ENCODE data around the gene LRRC7. TPM values are rescaled to one million over a fixed set of nuclear protein-coding genes. Genes with fewer than 3 reads are reported as not detected.

LRRC7 gene
- total and polyA plus RNA-seq, 2 of the 8 experiments (the other 6 are each of a cell fraction or from before 2014, with no cell fraction given), result 0.03 to 0.17 TPM

DNA sequence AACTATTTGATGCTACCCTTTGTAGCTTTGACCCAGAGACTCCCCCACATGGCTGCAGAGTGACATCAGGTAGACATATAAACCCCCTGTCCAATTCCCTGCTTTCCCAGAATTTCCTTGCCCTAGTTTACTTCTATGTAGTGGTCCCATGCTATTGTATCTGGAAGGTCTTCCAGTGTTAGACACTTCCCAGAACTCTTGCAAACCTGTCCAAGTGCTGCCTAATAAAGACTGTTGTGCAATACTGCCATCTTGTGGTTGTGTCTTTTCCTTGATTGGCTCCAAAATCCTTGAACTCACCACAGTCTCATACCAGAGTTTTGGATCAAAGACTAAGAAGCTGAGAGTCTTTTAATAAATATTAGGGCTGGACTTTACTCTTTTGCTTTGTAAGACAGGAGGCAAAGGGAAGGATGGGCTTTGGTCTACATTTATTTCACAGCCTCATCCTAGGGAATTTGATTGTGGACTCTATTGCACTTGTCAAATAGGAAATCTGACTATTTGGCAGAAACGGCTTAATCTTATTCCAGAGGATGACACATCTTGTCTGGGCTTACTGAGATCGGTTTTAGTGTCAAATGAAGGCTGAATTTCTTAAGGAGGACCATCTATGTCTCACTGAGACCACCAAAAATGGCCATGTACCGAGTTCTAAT is 169.9 kb downstream of the LRRC7 start (continued):
- TF ChIP-seq, protein P1, sequence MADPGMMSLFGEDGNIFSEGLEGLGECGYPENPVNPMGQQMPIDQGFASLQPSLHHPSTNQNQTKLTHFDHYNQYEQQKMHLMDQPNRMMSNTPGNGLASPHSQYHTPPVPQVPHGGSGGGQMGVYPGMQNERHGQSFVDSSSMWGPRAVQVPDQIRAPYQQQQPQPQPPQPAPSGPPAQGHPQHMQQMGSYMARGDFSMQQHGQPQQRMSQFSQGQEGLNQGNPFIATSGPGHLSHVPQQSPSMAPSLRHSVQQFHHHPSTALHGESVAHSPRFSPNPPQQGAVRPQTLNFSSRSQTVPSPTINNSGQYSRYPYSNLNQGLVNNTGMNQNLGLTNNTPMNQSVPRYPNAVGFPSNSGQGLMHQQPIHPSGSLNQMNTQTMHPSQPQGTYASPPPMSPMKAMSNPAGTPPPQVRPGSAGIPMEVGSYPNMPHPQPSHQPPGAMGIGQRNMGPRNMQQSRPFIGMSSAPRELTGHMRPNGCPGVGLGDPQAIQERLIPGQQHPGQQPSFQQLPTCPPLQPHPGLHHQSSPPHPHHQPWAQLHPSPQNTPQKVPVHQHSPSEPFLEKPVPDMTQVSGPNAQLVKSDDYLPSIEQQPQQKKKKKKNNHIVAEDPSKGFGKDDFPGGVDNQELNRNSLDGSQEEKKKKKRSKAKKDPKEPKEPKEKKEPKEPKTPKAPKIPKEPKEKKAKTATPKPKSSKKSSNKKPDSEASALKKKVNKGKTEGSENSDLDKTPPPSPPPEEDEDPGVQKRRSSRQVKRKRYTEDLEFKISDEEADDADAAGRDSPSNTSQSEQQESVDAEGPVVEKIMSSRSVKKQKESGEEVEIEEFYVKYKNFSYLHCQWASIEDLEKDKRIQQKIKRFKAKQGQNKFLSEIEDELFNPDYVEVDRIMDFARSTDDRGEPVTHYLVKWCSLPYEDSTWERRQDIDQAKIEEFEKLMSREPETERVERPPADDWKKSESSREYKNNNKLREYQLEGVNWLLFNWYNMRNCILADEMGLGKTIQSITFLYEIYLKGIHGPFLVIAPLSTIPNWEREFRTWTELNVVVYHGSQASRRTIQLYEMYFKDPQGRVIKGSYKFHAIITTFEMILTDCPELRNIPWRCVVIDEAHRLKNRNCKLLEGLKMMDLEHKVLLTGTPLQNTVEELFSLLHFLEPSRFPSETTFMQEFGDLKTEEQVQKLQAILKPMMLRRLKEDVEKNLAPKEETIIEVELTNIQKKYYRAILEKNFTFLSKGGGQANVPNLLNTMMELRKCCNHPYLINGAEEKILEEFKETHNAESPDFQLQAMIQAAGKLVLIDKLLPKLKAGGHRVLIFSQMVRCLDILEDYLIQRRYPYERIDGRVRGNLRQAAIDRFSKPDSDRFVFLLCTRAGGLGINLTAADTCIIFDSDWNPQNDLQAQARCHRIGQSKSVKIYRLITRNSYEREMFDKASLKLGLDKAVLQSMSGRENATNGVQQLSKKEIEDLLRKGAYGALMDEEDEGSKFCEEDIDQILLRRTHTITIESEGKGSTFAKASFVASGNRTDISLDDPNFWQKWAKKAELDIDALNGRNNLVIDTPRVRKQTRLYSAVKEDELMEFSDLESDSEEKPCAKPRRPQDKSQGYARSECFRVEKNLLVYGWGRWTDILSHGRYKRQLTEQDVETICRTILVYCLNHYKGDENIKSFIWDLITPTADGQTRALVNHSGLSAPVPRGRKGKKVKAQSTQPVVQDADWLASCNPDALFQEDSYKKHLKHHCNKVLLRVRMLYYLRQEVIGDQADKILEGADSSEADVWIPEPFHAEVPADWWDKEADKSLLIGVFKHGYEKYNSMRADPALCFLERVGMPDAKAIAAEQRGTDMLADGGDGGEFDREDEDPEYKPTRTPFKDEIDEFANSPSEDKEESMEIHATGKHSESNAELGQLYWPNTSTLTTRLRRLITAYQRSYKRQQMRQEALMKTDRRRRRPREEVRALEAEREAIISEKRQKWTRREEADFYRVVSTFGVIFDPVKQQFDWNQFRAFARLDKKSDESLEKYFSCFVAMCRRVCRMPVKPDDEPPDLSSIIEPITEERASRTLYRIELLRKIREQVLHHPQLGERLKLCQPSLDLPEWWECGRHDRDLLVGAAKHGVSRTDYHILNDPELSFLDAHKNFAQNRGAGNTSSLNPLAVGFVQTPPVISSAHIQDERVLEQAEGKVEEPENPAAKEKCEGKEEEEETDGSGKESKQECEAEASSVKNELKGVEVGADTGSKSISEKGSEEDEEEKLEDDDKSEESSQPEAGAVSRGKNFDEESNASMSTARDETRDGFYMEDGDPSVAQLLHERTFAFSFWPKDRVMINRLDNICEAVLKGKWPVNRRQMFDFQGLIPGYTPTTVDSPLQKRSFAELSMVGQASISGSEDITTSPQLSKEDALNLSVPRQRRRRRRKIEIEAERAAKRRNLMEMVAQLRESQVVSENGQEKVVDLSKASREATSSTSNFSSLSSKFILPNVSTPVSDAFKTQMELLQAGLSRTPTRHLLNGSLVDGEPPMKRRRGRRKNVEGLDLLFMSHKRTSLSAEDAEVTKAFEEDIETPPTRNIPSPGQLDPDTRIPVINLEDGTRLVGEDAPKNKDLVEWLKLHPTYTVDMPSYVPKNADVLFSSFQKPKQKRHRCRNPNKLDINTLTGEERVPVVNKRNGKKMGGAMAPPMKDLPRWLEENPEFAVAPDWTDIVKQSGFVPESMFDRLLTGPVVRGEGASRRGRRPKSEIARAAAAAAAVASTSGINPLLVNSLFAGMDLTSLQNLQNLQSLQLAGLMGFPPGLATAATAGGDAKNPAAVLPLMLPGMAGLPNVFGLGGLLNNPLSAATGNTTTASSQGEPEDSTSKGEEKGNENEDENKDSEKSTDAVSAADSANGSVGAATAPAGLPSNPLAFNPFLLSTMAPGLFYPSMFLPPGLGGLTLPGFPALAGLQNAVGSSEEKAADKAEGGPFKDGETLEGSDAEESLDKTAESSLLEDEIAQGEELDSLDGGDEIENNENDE (IDR thresholded peaks at IDR 0.05; ENCODE audit: insufficient replicate concordance, low read length), result no peak
- TF ChIP-seq CBX5 (IDR thresholded peaks at IDR 0.05; ENCODE audit: low read depth, low read length) (no peak), JUND (IDR thresholded peaks at IDR 0.05; ENCODE audit: low read length) (no peak), RNF2 (IDR thresholded peaks at IDR 0.05; ENCODE audit: borderline replicate concordance, low read depth, low read length, missing control alignments, poor library complexity, severe bottlenecking) (no peak), KDM5A (IDR thresholded peaks at IDR 0.05; ENCODE audit: low read length) (no peak), MAFK (IDR thresholded peaks at IDR 0.05; ENCODE audit: low read depth, low read length) (no peak), YY1 (IDR thresholded peaks at IDR 0.05; ENCODE audit: low read depth, low read length) (peak; percentile 27; the same call in 1 of the 2 replicates), EP300 (IDR thresholded peaks at IDR 0.05; ENCODE audit: borderline replicate concordance in 1 of 2, low read depth in 2 of 2, low read length in 2 of 2) (0 out of 3 replicates have a peak, but pooled peaks of 1 of the 2 experiments have one; percentile 33), CEBPB (IDR thresholded peaks at IDR 0.05; ENCODE audit: low read depth, low read length) (peak; percentile 85; the same call in 1 of the 2 replicates), ZNF274 (IDR thresholded peaks at IDR 0.05; ENCODE audit: borderline replicate concordance, extremely low read depth, low read length) (no peak)
